GM12873 (cell line): ENCODE measurements around the gene ACD.

Experiments
- TF ChIP-seq, protein P1 (sequence below): IDR thresholded peaks from 2 replicates; pipeline ENCODE4 v1.5.1; 2012; ENCODE audit warnings: low read depth, mild to moderate bottlenecking, moderate library complexity, low read length, control low read depth; ENCODE audit not compliant: insufficient read depth; ENCODE audit errors: missing control alignments

Gene ACD

GRCh38 chr16:67667817-67668494 lies 7.9 kb upstream of the ACD start:
- TF ChIP-seq, protein P1, sequence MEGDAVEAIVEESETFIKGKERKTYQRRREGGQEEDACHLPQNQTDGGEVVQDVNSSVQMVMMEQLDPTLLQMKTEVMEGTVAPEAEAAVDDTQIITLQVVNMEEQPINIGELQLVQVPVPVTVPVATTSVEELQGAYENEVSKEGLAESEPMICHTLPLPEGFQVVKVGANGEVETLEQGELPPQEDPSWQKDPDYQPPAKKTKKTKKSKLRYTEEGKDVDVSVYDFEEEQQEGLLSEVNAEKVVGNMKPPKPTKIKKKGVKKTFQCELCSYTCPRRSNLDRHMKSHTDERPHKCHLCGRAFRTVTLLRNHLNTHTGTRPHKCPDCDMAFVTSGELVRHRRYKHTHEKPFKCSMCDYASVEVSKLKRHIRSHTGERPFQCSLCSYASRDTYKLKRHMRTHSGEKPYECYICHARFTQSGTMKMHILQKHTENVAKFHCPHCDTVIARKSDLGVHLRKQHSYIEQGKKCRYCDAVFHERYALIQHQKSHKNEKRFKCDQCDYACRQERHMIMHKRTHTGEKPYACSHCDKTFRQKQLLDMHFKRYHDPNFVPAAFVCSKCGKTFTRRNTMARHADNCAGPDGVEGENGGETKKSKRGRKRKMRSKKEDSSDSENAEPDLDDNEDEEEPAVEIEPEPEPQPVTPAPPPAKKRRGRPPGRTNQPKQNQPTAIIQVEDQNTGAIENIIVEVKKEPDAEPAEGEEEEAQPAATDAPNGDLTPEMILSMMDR, result peak; percentile 96

DNA sequence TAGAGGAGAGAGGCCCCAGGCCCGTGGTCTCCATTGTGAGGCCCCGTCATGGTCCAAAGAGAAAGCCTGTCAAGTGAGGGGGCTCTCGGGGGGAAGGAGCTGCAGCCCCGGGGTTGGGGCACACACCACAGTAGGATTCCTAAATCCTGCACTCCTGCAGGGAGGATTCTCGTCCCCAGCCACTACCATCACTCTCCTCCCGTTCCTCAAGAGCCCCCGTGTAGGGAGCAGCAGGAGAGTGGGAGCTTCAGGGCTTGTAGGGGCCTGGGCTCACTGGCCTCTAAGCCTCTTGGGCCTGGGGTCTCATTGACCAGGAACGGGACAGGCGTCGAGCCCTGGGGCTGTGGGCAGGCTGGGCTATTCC lies 7.4 kb upstream of the ACD start:
- TF ChIP-seq, protein P1, result no peak

GRCh38 chr16:67666559-67667452 lies 6.7 kb upstream of the ACD start, which contains the start of the genes C16orf86 and ENKD1:
TSS of gene C16orf86 (plus strand) at chr16:67666814. CDS start at chr16:67666971, 157 bp downstream.
TSS of gene ENKD1 (minus strand) at chr16:67666750. CDS start at chr16:67666442, 308 bp downstream.
- TF ChIP-seq, protein P1, result no peak

- TF ChIP-seq, protein P1, result no peak
Measured at GRCh38 chr16:67666032-67666551, 6.0 kb upstream of the ACD start.

GRCh38 chr16:67665598-67665997 lies 5.5 kb upstream of the ACD start:
- TF ChIP-seq, protein P1, result no peak

DNA sequence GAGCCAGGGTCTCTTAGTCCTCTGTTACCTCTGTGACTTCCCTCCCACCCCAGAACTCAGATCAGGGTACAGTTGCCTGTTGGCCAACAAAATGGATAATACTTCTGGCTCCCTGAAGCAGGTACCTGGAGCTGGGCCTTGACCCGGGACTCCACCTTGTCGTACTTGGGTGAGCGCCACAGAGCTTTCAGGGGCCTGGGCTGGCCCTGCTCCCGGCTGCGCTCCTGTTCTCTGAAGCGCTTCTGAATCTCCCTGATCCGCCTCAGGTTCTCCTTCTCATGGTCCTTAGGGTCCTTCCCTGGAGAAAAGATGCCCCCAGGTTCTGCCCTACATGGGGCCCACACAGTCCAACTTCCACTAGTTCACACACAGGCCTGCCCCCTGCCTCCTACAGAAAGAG lies 4.8 kb upstream of the ACD start:
- TF ChIP-seq, protein P1, result no peak

DNA sequence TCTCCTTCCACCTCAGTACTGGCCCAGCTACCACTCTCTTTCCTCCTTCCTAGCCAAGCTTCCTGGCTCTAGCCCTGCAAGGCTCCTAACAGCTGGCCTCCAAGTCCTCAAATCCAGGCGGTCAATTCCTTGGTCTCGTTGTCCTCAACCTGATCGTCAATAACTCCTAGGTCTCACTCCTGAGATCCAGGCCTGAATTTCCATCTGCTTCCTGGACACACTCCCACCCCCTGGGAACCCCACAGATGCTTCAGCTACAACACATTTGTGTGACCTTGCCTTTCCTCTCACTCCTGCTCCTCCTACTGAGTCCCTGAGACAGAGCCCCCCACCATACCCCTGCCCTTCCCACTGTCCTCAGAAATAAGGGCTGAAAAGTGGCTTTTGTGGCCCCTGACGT lies 4.2 kb upstream of the ACD start:
- TF ChIP-seq, protein P1, result no peak
